ENCODE data around the gene OASL.

The OASL gene

DNA sequence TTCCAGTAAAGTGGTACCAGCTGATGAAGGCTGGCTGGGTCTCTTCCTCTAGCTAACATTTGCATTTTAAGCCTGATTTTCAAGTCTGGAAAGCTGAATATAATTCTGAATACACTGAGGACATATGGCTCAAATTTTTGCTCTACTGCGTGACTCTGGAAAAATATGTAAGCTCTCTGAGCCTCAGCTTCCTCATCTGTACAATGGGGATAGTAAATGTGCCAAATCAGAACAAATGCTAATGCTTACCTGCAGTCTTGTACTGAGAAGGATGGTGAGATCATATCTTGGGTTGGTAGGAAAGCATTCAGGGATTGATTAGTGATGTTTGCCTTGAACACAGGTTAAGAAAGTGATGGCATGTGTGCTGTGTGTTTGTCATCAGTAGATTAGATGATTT lies 46.1 kb downstream of the OASL start:
- TF ChIP-seq TAF1 (IDR thresholded peaks at IDR 0.05; ENCODE audit: borderline replicate concordance, insufficient read depth, low read length) (no peak), FOXP2 (optimal IDR thresholded peaks at IDR 0.05; ENCODE audit: borderline replicate concordance, extremely low read depth, extremely low read length, insufficient read depth) (no peak), POLR2AphosphoS5 (IDR thresholded peaks at IDR 0.05; ENCODE audit: low read depth, low read length) (no peak), SIN3A (IDR thresholded peaks at IDR 0.05; ENCODE audit: borderline replicate concordance, insufficient read depth, low read length) (no peak)
- TF ChIP-seq, protein P1, sequence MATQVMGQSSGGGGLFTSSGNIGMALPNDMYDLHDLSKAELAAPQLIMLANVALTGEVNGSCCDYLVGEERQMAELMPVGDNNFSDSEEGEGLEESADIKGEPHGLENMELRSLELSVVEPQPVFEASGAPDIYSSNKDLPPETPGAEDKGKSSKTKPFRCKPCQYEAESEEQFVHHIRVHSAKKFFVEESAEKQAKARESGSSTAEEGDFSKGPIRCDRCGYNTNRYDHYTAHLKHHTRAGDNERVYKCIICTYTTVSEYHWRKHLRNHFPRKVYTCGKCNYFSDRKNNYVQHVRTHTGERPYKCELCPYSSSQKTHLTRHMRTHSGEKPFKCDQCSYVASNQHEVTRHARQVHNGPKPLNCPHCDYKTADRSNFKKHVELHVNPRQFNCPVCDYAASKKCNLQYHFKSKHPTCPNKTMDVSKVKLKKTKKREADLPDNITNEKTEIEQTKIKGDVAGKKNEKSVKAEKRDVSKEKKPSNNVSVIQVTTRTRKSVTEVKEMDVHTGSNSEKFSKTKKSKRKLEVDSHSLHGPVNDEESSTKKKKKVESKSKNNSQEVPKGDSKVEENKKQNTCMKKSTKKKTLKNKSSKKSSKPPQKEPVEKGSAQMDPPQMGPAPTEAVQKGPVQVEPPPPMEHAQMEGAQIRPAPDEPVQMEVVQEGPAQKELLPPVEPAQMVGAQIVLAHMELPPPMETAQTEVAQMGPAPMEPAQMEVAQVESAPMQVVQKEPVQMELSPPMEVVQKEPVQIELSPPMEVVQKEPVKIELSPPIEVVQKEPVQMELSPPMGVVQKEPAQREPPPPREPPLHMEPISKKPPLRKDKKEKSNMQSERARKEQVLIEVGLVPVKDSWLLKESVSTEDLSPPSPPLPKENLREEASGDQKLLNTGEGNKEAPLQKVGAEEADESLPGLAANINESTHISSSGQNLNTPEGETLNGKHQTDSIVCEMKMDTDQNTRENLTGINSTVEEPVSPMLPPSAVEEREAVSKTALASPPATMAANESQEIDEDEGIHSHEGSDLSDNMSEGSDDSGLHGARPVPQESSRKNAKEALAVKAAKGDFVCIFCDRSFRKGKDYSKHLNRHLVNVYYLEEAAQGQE (IDR thresholded peaks at IDR 0.05; ENCODE audit: insufficient read depth in 1 of 2, low read depth in 2 of 2, low read length in 2 of 2) = no peak

GRCh38 chr12:120991965-120992364 lies 47.1 kb downstream of the OASL start:
- TF ChIP-seq POLR2AphosphoS5 (IDR thresholded peaks at IDR 0.05; ENCODE audit: low read depth, low read length) (no peak), TAF1 (IDR thresholded peaks at IDR 0.05; ENCODE audit: borderline replicate concordance, insufficient read depth, low read length) (no peak), FOXP2 (optimal IDR thresholded peaks at IDR 0.05; ENCODE audit: borderline replicate concordance, extremely low read depth, extremely low read length, insufficient read depth) (no peak), SIN3A (IDR thresholded peaks at IDR 0.05; ENCODE audit: borderline replicate concordance, insufficient read depth, low read length) (no peak)
- TF ChIP-seq, protein P1 (IDR thresholded peaks at IDR 0.05; ENCODE audit: insufficient read depth in 1 of 2, low read depth in 2 of 2, low read length in 2 of 2) = no peak

GRCh38 chr12:120990487-120991055 lies 48.5 kb downstream of the OASL start:
- TF ChIP-seq SIN3A (IDR thresholded peaks at IDR 0.05; ENCODE audit: borderline replicate concordance, insufficient read depth, low read length) = no peak

GRCh38 chr12:120989687-120990086 lies 49.4 kb downstream of the OASL start:
- TF ChIP-seq, protein P1 (IDR thresholded peaks at IDR 0.05; ENCODE audit: insufficient read depth in 1 of 2, low read depth in 2 of 2, low read length in 2 of 2) = no peak

DNA sequence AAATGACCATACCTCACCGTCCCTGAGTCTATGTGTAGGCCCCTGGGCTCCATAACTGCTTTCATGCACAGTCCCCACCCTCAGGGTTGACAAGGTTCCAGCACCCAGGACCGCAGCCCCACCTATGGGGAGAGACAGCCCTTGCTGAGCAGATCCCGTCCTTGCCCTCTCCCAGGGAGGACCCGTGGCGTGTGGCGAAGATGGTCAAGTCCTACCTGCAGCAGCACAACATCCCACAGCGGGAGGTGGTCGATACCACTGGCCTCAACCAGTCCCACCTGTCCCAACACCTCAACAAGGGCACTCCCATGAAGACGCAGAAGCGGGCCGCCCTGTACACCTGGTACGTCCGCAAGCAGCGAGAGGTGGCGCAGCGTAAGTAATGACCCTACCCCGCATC lies 50.4 kb downstream of the OASL start:
- TF ChIP-seq SIN3A (IDR thresholded peaks at IDR 0.05; ENCODE audit: borderline replicate concordance, insufficient read depth, low read length) = no peak
- TF ChIP-seq, protein P1 (IDR thresholded peaks at IDR 0.05; ENCODE audit: insufficient read depth in 1 of 2, low read depth in 2 of 2, low read length in 2 of 2) = no peak
- TF ChIP-seq POLR2AphosphoS5 (IDR thresholded peaks at IDR 0.05; ENCODE audit: low read depth, low read length) = no peak
- no peak for TF ChIP-seq FOXP2 (optimal IDR thresholded peaks at IDR 0.05; ENCODE audit: borderline replicate concordance, extremely low read depth, extremely low read length, insufficient read depth)
- no peak for TF ChIP-seq TAF1 (IDR thresholded peaks at IDR 0.05; ENCODE audit: borderline replicate concordance, insufficient read depth, low read length)

All from PFSK-1 (cell line).